GM18873 (cell line): ENCODE measurements around the gene SRGAP1.

Experiments
- ATAC-seq: cut with Tn5 transposase; IDR thresholded peaks from one replicate; pipeline ENCODE4 v1.9.1; 2021; ENCODE audit warnings: mild to moderate bottlenecking, moderate library complexity, moderate number of reproducible peaks; ENCODE audit not compliant: unreplicated experiment, low FRiP score

SRGAP1 gene

DNA sequence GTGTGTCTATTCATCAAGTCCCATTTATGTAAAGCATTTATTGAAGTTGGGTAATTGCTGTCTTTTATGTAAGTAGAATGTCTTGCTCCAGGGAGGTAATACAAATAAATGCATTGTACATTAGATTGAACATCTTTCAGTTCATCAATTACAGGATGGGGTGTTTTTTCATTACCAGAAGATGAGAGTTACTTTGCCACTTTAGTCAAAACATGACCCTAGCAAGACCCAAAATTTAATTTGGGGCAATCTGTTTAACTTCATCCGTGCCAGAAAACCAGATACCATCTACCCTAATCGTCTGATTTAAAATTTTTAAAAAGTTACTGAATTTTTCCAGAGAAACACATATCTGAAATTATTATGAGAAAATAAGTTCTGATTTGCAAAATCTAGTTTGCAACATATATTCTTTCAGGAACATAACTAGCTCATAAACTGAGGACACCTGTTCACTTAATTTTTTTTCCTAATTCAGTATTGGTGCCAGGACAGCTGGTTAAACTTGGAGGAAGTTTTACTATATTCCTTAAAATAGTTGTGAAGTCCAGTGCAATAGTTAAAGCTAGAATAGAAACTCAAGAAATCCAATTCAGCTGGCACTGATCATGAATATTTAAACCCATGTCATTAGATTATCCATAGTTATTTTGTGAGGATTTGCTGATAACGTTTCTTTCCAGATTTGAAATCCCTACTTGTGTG is 114.5 kb downstream of the SRGAP1 start:
- no peak for ATAC-seq

- ATAC-seq, result no peak
Measured at GRCh38 chr12:63961048-63961447, 116.5 kb downstream of the SRGAP1 start.

DNA sequence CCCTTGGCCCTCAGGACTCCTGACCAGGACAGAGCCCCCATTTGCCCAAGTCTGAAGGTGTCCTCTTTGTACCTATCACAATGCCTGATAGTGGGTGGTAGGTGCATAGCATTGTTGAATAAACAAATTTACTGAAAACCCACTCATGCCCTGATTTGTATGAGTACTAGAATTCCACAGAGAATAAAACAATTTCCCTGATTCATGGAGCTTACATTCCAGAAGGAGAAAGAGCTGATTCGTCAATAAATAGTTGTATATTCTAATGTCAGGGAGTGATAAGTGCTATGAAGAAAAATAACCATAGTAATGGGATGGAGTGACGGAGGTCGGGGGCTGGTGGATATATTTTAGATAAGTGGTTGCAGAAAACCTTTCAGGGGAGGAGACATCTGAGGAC is 117.0 kb downstream of the SRGAP1 start:
- no peak for ATAC-seq

GRCh38 chr12:63963868-63964267 is 119.4 kb downstream of the SRGAP1 start:
- ATAC-seq, result no peak

GRCh38 chr12:63964301-63964700 is 119.8 kb downstream of the SRGAP1 start:
- ATAC-seq, result no peak

GRCh38 chr12:63965936-63966605 is 121.6 kb downstream of the SRGAP1 start:
- ATAC-seq, result no peak

DNA sequence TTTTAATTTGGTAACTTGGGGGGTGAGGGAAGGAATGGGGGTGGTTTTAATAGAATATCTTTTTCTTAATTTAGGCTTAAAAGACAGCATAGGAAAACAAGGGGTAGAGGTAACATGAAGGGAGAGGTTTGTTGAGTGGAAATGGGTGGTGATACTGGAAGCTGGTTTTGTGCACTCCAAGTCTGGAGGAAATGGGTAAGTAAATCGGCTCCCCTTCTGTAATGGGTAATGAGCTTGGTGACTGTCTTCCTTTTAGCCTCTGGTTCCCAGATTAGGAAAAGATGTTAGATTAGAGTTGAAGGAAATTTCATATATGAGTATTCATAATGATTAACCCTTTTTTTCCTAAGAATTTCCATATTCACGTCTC is 122.1 kb downstream of the SRGAP1 start:
- ATAC-seq, result no peak

DNA sequence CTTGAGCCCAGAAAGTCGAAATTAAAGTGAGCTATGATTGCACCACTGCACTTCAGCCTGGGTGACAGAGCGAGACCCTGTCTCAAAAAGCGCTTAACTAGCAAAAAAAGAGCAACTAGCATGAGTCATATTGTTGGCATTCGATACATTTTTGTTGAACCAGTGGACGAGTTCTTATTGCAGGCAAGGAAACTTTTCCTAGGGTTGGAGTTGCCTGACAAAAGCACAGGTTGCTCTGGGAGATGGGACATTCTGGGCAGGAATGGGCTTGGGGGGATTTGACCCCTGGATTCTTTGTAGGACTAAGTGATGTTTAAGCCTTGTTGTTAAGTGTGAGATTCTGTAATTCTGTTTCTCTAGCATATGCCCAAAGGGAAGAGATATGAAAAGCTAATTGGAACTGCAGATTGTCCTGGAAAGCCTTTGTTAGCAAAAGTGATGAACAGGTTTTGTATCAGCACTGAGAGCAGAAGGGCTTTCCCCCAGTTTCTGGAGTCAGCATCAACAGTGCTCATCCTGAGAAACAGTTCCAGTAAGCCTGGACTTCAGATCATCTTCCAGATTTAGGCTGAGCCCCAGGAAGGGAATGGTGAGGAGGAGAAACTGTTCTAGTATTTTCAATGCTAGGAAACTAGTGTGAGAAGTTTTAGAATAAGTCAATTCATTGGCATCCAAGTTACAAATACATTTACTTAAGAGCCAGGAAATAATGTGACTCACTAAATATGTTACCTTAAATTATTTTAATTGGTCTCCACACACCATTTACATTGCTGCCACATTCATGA is 123.1 kb downstream of the SRGAP1 start:
- ATAC-seq, result no peak

GRCh38 chr12:63968673-63969072 is 124.2 kb downstream of the SRGAP1 start:
- ATAC-seq, result no peak

- ATAC-seq, result no peak
Measured at GRCh38 chr12:63976902-63977395, 132.4 kb downstream of the SRGAP1 start.

DNA sequence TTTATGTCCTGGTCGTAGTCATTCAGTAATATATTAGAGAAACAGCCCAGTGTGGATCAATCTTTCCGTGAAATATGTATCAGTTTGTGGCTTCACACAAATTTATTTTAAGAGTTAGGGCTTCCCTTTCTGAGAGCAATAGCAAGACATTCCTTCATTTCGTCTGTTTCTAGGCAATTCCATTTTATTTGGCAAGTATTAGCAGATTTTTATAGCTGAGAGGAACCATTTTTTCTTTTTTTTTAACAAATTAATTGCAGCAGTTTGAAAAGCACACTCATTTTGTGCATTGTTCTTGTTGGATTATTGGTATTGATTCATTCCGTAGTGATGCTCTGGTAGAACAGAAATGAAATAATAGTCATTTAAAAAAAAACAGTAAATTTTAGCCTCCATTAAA is 132.9 kb downstream of the SRGAP1 start:
- ATAC-seq, result no peak

- ATAC-seq, result no peak
Measured at GRCh38 chr12:63978519-63978918, 134.0 kb downstream of the SRGAP1 start.

GRCh38 chr12:63980211-63980610 is 135.7 kb downstream of the SRGAP1 start:
- no peak for ATAC-seq

- no peak for ATAC-seq
Measured at GRCh38 chr12:63981343-63981742, 136.8 kb downstream of the SRGAP1 start.

GRCh38 chr12:63982604-63983295 is 138.2 kb downstream of the SRGAP1 start:
- no peak for ATAC-seq

DNA sequence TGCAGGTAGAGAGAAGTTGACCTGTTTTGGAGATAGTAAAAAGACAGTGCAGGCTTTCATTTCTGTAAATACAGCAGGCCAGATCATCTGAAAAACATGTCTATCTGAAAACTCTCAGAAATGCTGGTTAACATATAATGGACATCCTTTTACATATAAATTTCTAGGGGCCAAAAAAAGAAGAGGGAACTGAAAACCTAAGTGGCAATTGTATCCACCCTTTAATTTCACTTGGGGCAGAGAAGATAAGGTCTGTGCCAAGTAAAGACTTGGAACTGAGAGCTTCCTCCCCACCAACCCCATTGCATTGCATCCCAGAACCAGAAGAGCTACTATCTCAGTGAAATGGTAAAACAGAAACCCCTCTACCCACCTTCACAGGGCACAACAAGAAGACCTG is 141.0 kb downstream of the SRGAP1 start:
- no peak for ATAC-seq

DNA sequence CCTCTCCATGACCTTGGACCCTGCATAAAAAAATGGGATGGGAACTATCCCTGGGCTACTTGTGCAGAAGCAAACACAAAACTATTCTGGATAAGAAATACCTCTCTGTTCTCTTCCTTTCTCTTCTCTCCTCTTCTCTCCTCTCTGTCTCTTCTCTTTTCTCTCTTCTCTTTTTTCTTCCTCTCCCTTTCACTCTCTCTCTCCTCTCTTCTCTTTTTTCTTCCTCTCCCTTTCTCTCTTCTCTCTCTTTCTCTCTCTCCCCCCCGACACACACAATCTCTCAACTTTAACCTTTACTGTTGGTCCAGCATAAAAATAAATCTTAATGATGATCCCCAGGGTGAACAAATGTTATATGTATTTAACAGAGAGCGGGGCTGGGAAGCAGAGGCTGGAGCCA is 141.4 kb downstream of the SRGAP1 start:
- no peak for ATAC-seq

DNA sequence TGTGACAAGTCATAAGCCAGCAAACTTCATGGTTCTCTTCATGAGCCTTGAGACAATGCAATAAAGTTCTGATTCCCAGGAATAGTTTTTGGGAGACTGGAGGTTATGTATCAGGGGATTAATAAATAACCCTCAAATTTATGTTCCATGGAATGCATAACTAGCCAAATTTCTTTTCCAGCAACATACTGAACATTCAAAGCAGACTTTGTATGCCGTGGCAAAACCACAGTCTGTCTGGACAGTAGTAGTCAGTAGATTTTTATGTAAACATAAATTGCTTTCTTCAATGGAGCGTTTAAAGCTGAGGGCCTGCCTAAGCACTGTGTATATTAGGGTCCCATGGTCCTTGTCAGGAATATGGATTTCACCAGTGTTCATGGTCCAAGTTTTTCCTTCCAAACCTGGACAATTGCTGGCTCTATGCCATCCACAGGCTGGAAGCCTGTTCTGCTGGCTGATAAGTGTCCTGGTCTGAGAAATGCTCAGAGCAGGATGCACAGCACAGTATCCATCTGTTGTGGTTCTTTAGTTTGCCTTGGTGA is 144.9 kb downstream of the SRGAP1 start:
- no peak for ATAC-seq

GRCh38 chr12:63990828-63991547 is 146.5 kb downstream of the SRGAP1 start:
- no peak for ATAC-seq

- ATAC-seq, result no peak
Measured at GRCh38 chr12:63994704-63995103, 150.2 kb downstream of the SRGAP1 start.
